Retina (tissue), 1 donor: ENCODE measurements around the gene SLC12A8.
"Not testable (repeated sequence)": the region's sequence is repeated elsewhere in the genome, so short reads cannot be mapped to it uniquely, and the experiment has no call there.

Experiments
- DNase-seq: peaks from one replicate; pipeline ENCODE4 v3.0.0-alpha.2; 2016

Gene SLC12A8

DNA sequence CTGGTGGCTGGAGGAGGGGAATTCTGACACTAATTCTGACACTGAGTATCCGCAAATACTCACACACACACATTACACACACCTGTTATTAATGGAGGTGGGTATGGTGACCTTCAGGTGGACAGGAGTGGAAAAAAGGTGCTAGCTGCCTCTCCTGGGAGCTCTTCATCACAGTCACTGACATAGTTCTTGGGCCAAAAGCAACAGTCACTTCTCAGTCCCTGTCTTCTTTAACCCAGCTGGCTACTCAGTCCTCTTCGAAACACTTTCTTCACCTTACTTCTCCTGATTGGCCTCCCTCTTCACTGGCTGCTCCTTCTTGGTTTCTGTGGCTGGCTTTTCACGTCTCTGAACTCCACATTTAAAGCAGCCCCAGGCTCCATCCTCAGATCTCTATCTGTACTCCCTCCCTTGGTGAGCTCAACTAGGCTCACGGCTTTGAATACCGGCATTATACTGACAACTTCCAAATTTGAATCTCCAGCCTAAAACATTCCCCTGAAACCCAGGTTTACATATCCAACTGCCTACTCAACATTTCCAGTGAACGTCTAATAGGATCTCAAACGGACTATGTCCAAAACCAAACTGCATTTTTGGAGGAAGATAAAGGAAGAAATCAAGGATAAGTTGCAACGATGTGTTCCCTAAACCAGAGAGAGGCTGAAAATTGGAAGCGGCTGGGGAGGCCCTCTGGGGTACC is 103.6 kb downstream of the SLC12A8 start:
- DNase-seq: no peak

DNA sequence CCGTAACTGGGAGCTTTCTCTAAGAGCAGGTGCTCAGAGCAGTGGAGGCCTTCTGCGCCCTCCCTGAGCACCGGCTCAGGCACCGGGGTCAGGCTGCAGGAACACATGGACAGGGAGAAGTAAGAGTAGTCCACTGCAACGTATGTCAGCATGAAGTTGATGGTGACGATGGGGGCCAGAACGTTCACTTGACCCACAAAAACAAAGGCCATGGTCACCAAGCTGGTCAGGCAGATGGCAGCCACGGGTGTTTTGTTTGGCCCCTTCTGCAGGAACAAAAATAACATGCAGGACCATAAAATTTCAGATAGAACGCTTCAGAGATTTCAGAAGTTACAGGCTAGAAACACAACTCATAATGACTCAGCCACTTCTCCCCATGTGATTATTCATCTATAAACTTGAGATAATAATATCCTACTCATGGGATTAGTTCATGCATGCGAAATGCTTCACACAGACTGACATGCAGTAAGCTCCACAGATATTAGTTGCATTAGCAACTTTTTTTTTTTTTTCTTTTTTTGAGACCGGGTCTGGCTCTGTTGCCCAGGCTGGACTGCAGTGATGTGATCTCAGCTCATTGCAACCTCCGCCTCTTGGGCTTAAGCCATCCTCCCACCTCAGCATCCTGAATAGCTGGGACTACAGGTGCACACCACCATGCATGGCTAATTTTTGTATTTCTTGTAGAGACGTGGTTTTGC is 104.5 kb downstream of the SLC12A8 start:
- no peak for DNase-seq

DNA sequence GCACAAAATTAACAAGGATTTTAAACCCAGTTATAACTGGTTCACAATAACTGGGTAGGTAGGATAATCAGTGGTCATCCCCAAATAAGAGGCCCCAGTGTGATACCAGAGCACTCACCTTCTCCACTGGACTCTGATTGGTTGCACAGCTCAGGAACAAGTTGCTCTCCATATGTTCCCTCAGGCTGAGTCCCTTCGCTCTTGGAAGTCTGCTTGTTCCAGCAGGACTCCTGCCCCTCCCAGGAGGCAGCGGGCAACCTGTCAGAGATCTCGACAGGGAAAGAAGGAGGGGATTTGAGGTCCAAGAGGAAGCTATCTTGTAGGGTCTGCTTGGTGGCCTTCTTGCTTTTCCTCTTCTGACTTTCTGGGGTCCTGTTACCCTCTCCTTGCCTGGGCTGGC is 105.2 kb downstream of the SLC12A8 start:
- DNase-seq: no peak

DNA sequence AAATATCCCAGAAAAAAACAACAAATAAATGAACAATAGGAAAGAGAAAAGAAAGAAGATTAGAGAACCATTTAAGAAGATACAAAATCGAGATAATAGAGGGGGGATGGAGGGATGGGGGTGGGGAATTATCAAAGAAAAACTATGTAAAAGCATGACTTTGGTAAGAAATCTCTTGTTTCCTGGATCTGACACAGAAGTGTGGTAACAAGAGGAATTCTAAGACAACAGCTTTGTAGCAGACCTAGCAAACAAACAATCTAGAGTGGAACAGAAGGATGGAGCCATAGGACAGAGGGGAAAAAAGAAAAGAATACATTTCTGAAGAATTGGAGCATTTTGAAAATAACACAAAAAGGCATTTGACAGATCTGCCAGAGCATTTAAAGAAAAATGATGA is 107.4 kb downstream of the SLC12A8 start:
- DNase-seq: no peak

DNA sequence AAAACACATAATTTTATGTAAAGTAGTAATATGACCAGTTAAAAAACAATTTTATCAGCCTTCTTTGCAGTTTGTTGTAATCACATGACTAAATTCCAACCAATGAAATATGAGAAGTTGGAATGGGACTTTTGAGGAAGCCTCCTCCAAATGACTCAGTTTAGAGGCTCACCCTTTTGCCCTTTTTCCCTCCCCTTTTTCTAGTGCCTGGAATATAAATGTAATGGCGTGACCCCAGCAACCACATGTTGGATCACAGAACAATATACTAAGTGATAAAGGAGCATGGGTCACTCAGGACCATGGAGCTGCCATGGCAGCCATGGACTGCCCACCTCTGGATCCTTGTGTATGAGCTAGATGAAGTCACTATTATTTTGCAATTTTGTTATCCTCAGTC is 107.9 kb downstream of the SLC12A8 start:
- no peak for DNase-seq

DNA sequence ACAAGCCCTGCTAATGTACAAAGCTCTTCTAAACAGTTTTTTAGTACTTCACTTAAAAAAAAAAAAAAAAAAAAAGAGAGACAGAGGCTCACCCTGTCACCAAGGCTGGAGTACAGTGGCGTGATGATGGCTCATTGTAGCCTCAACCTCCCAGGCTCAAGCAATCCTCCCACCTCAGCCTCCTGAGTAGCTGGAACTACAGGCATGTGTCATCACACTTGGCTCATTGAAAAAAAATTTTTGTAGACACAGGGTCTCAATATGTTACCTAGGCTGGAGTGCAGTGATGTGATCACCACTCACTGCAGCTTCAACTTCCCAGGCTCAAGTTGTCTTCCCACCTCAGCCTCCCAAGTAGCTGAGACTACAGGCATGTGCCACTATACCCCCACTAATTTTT is 109.1 kb downstream of the SLC12A8 start:
- no peak for DNase-seq

DNA sequence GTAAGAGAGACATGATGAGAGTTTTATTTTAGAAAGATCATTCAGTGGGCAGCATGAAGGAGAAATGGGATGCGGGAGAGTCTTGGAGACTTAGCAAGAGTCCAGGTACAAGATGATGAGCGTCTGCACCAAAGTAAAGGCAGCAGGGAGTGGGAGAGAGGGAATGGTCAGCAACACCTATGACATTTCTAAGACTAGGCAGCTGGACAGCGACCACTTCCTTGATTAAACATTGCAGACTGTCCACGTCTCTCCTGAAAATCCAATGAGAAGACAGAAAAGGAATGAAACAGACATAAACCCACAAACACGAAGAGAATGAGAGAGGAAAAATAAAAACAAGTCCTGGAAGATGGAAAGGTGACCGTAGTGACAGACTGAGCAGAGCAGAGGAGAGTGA is 110.1 kb downstream of the SLC12A8 start:
- no peak for DNase-seq

DNA sequence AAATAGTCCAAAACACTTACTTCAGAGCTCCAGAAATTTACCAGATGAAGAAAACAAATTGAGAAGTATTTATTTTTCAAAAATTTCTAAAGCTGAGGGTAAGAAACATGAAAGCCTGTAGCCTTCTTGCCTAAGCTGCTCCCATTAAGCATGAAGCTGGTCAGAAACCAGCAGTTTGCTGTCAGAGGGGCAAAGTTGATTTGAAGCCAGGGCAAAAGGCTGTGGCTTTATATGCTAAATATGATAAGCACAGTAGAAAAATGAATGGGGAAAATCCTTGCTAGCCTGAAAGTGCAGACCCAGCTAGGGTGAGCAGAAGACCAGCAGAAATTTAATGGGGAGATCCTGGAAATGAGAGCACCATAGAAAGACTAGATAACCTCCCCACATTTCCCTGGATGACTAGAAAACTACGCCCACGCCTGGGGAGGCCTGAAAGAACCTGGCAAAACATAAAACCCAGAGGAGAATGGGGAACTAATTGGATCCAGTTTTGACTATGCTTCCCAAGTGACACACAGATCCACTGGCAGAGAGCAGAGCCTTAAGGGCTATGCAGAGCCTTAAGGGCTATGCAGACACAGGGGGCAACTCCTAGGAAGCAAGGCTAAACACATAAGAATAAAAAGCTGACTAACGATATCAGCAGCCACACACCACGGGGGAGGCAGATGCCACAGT is 113.8 kb downstream of the SLC12A8 start:
- DNase-seq: no peak

DNA sequence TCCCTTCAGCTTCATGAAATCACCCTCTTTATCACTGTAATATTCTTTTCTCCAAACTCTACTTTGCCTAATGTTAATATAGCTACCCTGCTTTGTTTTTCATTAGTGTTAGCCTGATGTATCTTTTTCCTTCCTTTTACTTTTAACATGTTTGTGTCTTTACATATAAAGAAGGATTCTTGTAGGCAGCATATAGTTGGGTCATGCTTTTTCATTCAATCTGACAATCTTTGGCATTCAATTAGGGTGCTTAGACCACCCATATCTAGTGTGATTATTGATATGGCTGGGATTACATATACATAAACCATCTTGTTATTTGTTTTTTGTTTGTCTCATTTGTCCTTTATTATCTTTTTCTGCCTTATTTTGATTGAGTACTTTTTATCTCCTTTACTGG is 121.9 kb downstream of the SLC12A8 start:
- no peak for DNase-seq

DNA sequence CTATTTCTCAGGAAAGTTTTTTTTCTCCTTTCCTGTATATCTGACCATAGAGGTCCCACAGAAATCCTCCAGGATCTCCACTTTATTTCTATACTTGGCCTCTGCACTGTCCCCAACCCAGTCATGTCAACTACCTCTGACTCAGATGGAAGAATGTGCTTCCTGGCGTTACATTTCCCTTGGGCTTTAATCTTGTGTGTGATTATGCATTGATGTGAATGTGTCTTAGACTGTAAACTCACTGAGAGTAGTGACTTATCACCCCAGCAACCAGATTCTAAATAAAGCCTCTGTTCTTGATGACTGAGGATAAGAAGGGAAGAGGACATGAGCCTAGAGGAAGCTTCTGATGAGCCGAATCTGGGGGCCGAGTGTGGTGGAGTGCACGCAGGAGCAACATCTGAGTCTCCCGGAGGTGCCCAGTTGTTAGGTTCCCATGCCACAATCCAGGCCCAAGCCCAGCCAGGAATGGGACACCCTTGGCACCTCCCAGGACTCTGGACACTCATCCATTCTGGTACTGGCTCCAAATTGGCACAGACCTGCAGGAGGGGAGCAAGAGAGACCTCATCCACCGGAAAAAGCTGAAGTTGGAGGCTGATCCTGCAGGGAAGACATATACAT is 124.7 kb downstream of the SLC12A8 start:
- DNase-seq: no peak

DNA sequence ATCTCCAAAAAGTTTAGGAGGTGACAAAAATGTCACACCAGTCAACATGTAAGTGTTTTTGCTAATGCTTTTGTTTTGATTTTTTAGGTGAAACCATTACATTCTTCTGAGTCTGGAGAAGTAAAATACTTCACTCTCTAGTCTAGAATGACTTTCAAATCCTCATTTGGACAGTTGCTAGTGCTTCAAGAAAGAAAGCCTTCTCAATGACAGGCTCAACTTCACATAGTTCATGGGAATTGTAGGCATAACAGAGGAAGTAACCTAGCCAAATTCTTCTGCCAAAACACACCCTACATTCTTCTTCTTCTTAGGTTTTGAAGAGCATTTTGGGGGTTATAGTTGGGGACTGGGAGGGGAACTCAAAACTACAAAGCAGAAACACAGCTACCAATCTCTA is 127.4 kb downstream of the SLC12A8 start:
- DNase-seq: no peak

DNA sequence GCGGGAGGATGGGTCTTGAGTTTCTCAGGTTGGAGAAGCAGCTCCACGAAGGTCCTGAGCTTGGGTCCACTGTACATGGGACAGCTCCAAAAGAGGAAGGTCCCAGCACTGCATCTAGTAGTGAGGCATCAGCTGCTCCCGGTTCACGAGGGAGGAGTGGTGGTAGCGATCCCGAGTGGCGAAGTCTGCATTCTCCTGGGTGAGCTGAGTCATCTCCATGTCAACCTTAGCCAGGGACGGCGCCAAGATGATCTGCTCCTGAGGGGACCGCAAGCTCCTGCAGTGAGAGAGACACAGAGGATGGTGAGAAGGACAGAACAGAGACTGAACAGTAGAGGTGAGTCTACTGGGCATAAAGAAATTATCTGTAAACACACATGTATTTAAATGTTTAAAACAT is 128.8 kb downstream of the SLC12A8 start:
- no peak for DNase-seq

DNA sequence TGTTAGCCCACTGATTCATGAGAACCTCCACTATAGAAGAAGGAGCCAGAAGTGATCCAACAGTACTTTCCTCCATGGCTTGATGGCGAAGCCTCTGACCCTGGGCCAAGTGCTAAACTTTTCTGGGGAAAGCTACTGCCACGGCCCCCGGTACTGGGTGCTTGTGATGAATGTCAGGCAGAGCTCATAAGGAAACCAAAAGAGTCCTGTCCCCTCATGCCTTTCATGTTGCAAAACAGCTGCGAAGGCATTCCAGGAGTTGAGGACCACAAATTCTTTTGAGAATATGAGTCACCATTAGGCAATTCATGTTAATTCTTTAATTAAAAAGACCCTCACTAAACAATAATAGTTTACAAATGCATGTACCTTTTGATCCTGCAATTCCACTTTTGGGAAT is 130.2 kb downstream of the SLC12A8 start:
- not testable (repeated sequence) for DNase-seq

DNA sequence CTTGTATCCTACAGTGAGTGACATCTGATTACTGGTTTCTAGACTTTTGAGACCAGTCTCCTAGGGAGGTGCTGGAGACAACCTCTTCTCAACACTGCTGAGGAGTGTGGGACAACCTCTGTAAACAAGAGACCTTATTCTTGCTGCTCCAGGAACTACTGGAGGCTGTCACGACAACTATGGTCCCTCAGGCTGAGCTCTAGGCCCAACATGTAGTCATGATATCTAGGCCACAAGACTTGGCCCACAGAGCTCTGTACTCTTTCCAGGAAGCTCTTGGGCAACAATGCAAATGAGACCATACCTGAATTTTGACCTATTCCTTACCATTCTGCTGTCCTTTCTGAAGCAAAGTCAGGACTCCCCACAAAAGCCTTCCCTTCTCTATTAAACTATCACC is 132.5 kb downstream of the SLC12A8 start:
- no peak for DNase-seq

DNA sequence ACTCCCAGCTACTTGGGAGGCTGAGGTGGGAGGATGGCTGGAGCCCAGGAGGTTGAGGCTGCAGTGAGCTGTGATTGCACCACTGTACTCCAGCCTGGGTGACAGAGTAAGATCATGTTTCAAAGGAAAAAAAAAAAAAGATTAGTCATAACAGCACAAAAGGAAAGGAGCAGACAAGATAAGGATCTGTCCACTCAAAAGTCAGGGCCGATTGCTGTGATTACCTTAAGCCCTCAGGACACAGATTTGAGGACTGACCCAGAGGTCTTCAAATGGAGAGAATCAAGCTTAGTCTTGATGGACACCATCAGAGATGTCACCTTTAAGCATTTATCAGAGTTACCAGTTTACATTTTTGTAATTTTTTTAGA is 132.9 kb downstream of the SLC12A8 start:
- no peak for DNase-seq

DNA sequence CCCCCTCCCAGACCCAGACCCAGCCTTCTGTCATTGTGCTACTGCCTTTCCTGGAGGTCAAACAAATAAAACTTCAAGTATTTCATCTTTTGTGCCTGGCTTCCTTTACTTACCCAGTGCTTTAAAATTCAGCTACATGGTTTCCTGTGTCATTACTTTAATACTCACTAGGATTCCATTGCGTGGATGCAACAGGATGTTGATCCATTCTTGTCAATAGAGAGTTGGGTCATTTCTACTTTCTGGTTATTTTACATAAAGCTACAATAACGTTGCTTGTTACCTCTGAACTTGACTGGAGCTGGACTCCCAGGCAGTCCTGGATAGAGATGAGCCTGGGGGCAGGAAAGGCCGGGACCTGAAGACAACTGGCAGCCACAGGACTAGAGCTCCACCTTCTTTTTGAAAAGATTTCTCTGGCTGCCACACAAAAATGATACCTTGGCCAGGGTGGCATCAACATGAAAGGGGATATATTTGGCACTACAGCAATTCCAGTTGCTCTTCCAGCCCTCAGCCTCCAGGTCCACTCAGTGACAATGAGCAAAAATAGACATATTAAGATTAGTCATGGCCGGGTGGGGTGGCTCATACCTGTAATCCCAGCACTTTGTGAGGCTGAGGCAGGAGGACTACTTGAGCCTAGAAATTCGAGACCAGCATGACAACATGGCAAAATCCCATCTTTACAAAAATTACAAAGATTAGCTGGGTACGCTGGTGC is 133.4 kb downstream of the SLC12A8 start:
- DNase-seq: no peak

DNA sequence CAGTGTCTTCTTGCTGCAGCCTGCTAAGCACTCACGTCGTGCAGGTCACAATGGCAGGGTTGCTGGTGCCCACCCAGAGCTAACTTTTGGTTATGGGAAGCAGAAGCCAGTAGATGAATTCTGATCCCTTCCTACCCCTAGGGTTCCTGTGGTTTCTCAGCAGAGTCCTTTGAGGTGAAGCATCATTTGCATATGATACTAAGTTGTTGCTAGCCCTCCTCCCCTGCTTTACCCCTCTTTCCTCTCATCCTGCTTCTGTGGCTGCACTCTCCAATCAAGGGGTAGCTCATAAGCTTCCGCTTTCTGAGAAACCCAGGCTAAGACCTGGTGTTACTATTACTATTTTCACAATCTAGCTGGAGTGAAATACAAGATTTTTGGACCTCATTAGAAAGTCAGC is 134.7 kb downstream of the SLC12A8 start:
- DNase-seq: no peak

DNA sequence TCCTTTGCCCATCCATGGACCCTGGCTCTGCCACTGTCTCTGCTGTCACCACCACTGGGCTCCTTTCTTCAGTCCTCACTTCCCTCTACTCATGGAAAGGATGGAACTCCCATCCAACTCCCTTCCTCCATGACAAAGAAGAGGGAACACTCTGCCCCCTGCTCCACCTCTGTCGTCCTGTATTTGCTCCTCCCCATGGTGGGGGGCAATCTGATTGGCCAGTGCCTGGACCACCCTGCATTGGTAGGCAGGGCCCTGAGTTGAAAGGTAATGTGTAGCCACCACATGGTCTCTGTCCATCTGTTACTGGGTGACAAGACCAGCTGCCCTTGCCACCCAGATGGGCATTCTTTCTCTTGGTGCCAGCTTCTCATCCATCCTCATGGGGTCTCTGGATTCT is 136.1 kb downstream of the SLC12A8 start:
- no peak for DNase-seq

DNA sequence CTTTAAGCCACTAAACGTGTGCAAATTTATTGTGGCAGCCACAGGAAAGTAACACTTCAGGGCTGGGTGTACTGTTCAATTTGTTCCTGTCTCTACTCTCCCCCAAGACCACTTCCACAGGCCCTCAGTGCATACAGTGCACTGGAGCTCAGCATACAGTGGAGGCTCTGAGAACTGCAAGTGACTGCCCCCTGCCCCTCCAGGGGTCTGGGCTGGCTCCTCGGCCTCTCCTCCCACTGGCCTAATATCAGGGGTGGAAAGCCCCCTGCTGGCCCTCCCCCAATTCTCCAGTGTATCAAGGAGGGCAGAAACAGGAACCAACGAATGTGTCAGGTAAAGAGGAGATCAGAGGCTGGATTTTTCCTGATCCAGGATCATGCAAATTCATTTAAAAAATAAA is 136.8 kb downstream of the SLC12A8 start:
- no peak for DNase-seq

DNA sequence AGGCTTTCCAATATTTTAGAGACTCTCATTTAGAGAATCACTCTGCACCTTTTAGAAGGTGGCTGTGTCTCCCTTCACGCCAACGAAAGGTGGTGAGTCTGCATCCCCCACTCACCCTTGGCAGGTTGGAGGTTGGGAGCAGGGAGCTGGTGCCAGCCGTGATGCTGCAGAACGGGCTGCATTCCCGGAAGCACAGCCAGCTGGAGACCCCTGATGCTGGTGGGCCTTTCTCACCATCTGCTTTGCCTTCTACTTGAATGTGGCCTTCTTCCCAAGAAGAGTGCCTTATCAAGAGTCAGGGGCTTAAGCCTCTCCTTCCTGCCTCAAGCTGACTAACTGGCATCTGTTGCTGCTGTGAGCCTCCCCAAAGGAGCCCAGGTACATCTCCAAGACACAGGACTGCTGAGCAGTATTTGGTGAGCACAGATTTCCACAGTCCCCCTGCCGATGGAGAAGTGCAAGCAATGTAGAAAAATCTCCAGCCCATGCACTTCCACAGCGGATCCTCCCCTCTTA is 139.1 kb downstream of the SLC12A8 start:
- DNase-seq: no peak

DNA sequence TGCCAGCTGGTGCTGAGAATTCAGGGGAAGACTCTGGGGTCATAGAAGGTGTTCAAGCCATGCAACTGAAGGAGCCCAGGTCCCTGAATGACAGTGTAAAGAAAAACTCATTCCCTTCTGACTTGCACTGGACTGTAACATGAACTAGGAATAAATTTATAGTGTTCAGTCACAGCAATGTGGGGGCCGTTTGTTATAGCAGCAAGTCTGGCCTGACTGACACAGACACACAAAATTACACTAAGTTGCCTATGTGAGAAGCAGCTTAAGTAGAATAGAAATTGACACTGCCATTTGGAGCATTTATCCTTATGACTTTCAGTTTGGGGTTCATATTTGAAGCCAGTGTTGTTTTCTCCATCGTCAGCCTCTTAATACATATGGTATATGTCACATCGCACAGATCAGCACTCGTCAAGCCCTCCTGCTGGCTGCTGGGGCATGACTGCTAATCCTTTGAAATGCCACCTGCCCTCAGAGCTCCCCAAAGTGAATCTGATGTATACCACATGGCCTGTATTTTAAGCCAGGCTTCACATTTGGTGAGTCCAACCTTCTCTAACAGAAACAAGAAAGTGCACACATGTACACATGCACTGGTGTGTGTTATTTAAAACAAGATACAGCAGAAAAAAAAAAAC is 139.7 kb downstream of the SLC12A8 start:
- peak; percentile 38 for DNase-seq

DNA sequence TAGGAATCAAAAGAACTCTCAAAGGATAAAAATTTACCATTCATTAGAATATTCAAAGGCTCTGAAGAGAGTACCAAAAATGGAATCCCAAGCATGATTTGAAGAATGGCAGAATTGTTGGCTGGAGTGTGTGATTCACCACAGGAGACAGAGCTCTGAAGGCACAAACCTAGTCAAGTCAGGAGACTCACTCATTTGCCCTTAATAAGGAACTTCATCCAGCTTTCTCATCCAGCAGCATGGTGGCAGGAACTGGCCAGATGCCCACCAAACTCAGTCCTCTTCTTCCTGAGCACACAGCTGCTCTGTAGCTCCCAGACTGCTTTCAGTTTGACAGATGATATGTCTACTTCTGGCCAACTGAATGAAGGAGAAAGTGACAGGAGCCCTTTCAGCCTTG is 140.2 kb downstream of the SLC12A8 start:
- no peak for DNase-seq
